Activated CD4-positive, alpha-beta T cell treated with anti-CD3 and anti-CD28 coated beads, Interleukin-2, Interleukin-6, amounts not matched to agents 100 ng/mL and 50 ng/mL, durations not matched to agents 16 hours and 8 hours (primary cell): Measurements from ENCODE around the gene RCBTB2.

Source experiments
- DNase-seq: peaks from one replicate; pipeline ENCODE4 v3.0.0-alpha.2; 2020

The RCBTB2 gene

GRCh38 chr13:48528720-48529119 is 4.2 kb downstream of the RCBTB2 start:
- DNase-seq, result no peak

- no peak for DNase-seq
Observed at GRCh38 chr13:48527955-48528354, 4.9 kb downstream of the RCBTB2 start.

- no peak for DNase-seq
Observed at GRCh38 chr13:48526286-48526685, 6.6 kb downstream of the RCBTB2 start.

GRCh38 chr13:48518083-48518482 is 14.8 kb downstream of the RCBTB2 start:
- no peak for DNase-seq

GRCh38 chr13:48515732-48516131 is 17.1 kb downstream of the RCBTB2 start:
- no peak for DNase-seq

GRCh38 chr13:48514793-48515192 is 18.1 kb downstream of the RCBTB2 start:
- DNase-seq, result no peak

GRCh38 chr13:48511621-48512230 is 21.2 kb downstream of the RCBTB2 start:
- DNase-seq, result no peak

- DNase-seq, result no peak
Observed at GRCh38 chr13:48510698-48511097, 22.2 kb downstream of the RCBTB2 start.

- no peak for DNase-seq
Observed at GRCh38 chr13:48508011-48508410, 24.9 kb downstream of the RCBTB2 start.

- DNase-seq, result no peak
Observed at GRCh38 chr13:48507021-48507420, 25.9 kb downstream of the RCBTB2 start.

- no peak for DNase-seq
Observed at GRCh38 chr13:48506092-48506701, 26.7 kb downstream of the RCBTB2 start.

- peak; percentile 92 for DNase-seq
Observed at GRCh38 chr13:48505597-48506091, 27.2 kb downstream of the RCBTB2 start.

- DNase-seq, result peak; percentile 83
Observed at GRCh38 chr13:48505012-48505411, 27.9 kb downstream of the RCBTB2 start.

- peak; percentile 69 for DNase-seq
Observed at GRCh38 chr13:48504606-48505005, 28.3 kb downstream of the RCBTB2 start.

- DNase-seq, result no peak
Observed at GRCh38 chr13:48502601-48503319, 30.1 kb downstream of the RCBTB2 start.

- no peak for DNase-seq
Observed at GRCh38 chr13:48501705-48502104, 31.2 kb downstream of the RCBTB2 start.

GRCh38 chr13:48500652-48501197 is 32.2 kb downstream of the RCBTB2 start:
- DNase-seq, result peak; percentile 62

- no peak for DNase-seq
Observed at GRCh38 chr13:48497669-48498068, 35.2 kb downstream of the RCBTB2 start.

- peak; percentile 63 for DNase-seq
Observed at GRCh38 chr13:48496271-48497161, 36.4 kb downstream of the RCBTB2 start.

GRCh38 chr13:48494874-48495273 is 38.0 kb downstream of the RCBTB2 start:
- DNase-seq, result no peak

GRCh38 chr13:48493851-48494250 is 39.0 kb downstream of the RCBTB2 start:
- no peak for DNase-seq

- peak; percentile 55 for DNase-seq
Observed at GRCh38 chr13:48493066-48493765, 39.7 kb downstream of the RCBTB2 start.
